Suprapubic skin (tissue), 4 donors: ENCODE results near the gene RBM43.

Experiments used
- EP300 ChIP-seq: sonication (generic); formaldehyde crosslinking; IDR thresholded peaks from one replicate; pipeline ENCODE4 v1.6.1; 2017; ENCODE audit warnings: antibody characterized with exemption
- POLR2A ChIP-seq, 2 donors: fragments of 450-650 bp; IDR thresholded peaks; one replicate each; pipeline ENCODE4 v1.6.1; 2017; ENCODE audit warnings: antibody characterized with exemption in 2 of 2, mild to moderate bottlenecking in 2 of 2, moderate library complexity in 2 of 2
- POLR2AphosphoS5 ChIP-seq, 3 donors: sonication (generic); formaldehyde crosslinking; IDR thresholded peaks; one replicate each; pipeline ENCODE4 v1.6.1; 2017; ENCODE audit warnings: antibody characterized with exemption in 3 of 3
- TF ChIP-seq, protein P1 (sequence below), 2 donors: fragments of 200-600 bp in 1 of 2; fragments of 450-650 bp in 1 of 2; sonication (generic) in 1 of 2; IDR thresholded peaks; one replicate each; pipeline ENCODE4 v1.5.1; 2016 to 2019; ENCODE audit warnings: antibody characterized with exemption in 2 of 2, mild to moderate bottlenecking in 1 of 2, moderate library complexity in 1 of 2

DNA sequence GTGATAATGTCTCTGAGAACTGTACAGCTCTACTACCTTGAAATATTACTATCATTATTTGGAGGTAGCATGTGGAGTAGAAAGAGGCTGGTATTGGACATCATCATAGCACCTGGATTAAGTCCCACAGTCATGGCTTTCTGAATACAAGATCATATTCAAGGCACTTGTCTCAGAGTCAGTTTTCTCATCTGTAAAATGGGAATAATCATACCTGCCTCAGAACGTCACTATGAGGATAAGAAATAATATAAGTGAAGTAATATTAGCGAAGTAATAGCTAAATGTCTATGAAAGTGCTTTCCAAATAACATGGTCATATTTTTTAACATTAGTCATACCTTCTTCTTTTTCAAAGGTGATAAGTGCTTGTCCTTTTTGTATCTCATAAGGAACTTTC is 16.8 kb upstream of the RBM43 start:
- TF ChIP-seq POLR2AphosphoS5 (IDR thresholded peaks at IDR 0.05) = no peak
- no peak for TF ChIP-seq EP300
- TF ChIP-seq, protein P1, sequence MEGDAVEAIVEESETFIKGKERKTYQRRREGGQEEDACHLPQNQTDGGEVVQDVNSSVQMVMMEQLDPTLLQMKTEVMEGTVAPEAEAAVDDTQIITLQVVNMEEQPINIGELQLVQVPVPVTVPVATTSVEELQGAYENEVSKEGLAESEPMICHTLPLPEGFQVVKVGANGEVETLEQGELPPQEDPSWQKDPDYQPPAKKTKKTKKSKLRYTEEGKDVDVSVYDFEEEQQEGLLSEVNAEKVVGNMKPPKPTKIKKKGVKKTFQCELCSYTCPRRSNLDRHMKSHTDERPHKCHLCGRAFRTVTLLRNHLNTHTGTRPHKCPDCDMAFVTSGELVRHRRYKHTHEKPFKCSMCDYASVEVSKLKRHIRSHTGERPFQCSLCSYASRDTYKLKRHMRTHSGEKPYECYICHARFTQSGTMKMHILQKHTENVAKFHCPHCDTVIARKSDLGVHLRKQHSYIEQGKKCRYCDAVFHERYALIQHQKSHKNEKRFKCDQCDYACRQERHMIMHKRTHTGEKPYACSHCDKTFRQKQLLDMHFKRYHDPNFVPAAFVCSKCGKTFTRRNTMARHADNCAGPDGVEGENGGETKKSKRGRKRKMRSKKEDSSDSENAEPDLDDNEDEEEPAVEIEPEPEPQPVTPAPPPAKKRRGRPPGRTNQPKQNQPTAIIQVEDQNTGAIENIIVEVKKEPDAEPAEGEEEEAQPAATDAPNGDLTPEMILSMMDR (IDR thresholded peaks at IDR 0.05) = no peak
- TF ChIP-seq POLR2A (IDR thresholded peaks at IDR 0.05) = no peak
